Measurements from ENCODE around the gene CCL8.

GRCh38 chr17:34305061-34305460, 14.2 kb upstream of the CCL8 start:
- TF ChIP-seq, protein P1, sequence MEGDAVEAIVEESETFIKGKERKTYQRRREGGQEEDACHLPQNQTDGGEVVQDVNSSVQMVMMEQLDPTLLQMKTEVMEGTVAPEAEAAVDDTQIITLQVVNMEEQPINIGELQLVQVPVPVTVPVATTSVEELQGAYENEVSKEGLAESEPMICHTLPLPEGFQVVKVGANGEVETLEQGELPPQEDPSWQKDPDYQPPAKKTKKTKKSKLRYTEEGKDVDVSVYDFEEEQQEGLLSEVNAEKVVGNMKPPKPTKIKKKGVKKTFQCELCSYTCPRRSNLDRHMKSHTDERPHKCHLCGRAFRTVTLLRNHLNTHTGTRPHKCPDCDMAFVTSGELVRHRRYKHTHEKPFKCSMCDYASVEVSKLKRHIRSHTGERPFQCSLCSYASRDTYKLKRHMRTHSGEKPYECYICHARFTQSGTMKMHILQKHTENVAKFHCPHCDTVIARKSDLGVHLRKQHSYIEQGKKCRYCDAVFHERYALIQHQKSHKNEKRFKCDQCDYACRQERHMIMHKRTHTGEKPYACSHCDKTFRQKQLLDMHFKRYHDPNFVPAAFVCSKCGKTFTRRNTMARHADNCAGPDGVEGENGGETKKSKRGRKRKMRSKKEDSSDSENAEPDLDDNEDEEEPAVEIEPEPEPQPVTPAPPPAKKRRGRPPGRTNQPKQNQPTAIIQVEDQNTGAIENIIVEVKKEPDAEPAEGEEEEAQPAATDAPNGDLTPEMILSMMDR (conservative IDR thresholded peaks at IDR 0.05; ENCODE audit: low read length) = no peak
- no peak for TF ChIP-seq EZH2phosphoT487 (IDR thresholded peaks at IDR 0.05; ENCODE audit: borderline replicate concordance, low read depth, low read length)
